Nephron (organoid): Measurements from ENCODE around the gene MYO7B.

ENCODE experiments used
- H3K27ac Mint-ChIP-seq, 3 experiments: 2 replicates each; pipeline ENCODE4 v1.8.0; 2020; ENCODE audit warnings: mixed read lengths in 3 of 3, mild to moderate bottlenecking in 2 of 3, moderate library complexity in 1 of 3
- H3K27me3 Mint-ChIP-seq: 2 replicates; pipeline ENCODE4 v1.8.0; 2021; ENCODE audit warnings: low read depth, mild to moderate bottlenecking, moderate library complexity, mixed read lengths
- H3K36me3 Mint-ChIP-seq: 2 replicates; pipeline ENCODE4 v1.8.0; 2020; ENCODE audit warnings: low read depth, mixed read lengths
- H3K4me1 Mint-ChIP-seq: 2 replicates; pipeline ENCODE4 v1.8.0; 2020; ENCODE audit warnings: mixed read lengths
- H3K4me3 Mint-ChIP-seq, 3 experiments: 2 replicates each; pipeline ENCODE4 v1.8.0; 2020; ENCODE audit warnings: mild to moderate bottlenecking in 3 of 3, mixed read lengths in 3 of 3, moderate library complexity in 2 of 3
- H3K9me3 Mint-ChIP-seq: 2 replicates; pipeline ENCODE4 v1.8.0; 2020; ENCODE audit warnings: mixed read lengths
- CTCF ChIP-seq, 3 experiments: fragments of 200-600 bp; sonication (generic); IDR thresholded peaks; one replicate each; pipeline ENCODE4 v1.5.0; 2021; ENCODE audit warnings: antibody characterized with exemption in 3 of 3; ENCODE audit not compliant: unreplicated experiment in 3 of 3

Gene MYO7B

GRCh38 chr2:127672341-127673224, 137.1 kb downstream of the MYO7B start:
- Mint-ChIP-seq H3K4me3 (peak overlapping the region; percentile 31 to 63 (median 53)), H3K27ac (no peak overlapping the region), H3K9me3 (no peaks in the 10 kb centered on the region), H3K27me3 (peaks cover 80% of the 10 kb centered on the region), H3K4me1 (peaks cover 17% of the 10 kb centered on the region), H3K36me3 (no peaks in the 10 kb centered on the region)
- no peak for TF ChIP-seq CTCF (IDR thresholded peaks at IDR 0.05; ENCODE audit: unreplicated experiment in 3 of 3)

GRCh38 chr2:127673291-127674069, 138.0 kb downstream of the MYO7B start:
- peak overlapping the region; percentile 81 to 89 (median 85) for H3K4me3 Mint-ChIP-seq

GRCh38 chr2:127674241-127675209, 139.0 kb downstream of the MYO7B start:
- no peaks in the 10 kb centered on the region for H3K36me3 Mint-ChIP-seq

More at GRCh38 chr2:127673291-127674069, 138.0 kb downstream of the MYO7B start:
- H3K27me3 Mint-ChIP-seq, result peaks cover 88% of the 10 kb centered on the region
- H3K9me3 Mint-ChIP-seq, result no peaks in the 10 kb centered on the region
- H3K27ac Mint-ChIP-seq, result no peak overlapping the region
- no peaks in the 10 kb centered on the region for H3K36me3 Mint-ChIP-seq
- peaks cover 17% of the 10 kb centered on the region for H3K4me1 Mint-ChIP-seq
- no peak for TF ChIP-seq CTCF (IDR thresholded peaks at IDR 0.05; ENCODE audit: unreplicated experiment in 3 of 3)

GRCh38 chr2:127675331-127676261, 140.1 kb downstream of the MYO7B start, which contains the start of gene LIMS2:
LIMS2 (minus strand) TSS chr2:127675530; CDS start chr2:127675024, 506 bp downstream.
- no peaks in the 10 kb centered on the region for H3K9me3 Mint-ChIP-seq
- H3K4me1 Mint-ChIP-seq, result peaks cover 17% of the 10 kb centered on the region
- H3K4me3 Mint-ChIP-seq, result peak within 1 kb of the TSS; percentile 81 to 92 (median 91)
- TF ChIP-seq CTCF (IDR thresholded peaks at IDR 0.05; ENCODE audit: unreplicated experiment in 3 of 3), result no peak
- H3K36me3 Mint-ChIP-seq, result no peaks in the 10 kb centered on the region
- peak within 1 kb of the TSS in 2 of 3 experiments; percentile 73 to 84 for H3K27ac Mint-ChIP-seq
- H3K27me3 Mint-ChIP-seq, result peaks cover 76% of the 10 kb centered on the region

More at GRCh38 chr2:127674241-127675209, 139.0 kb downstream of the MYO7B start:
- H3K27ac Mint-ChIP-seq, result no peak overlapping the region
- no peaks in the 10 kb centered on the region for H3K9me3 Mint-ChIP-seq
- H3K4me3 Mint-ChIP-seq, result peak overlapping the region; percentile 81 to 89 (median 85)
- peaks cover 17% of the 10 kb centered on the region for H3K4me1 Mint-ChIP-seq
- TF ChIP-seq CTCF (IDR thresholded peaks at IDR 0.05; ENCODE audit: unreplicated experiment in 3 of 3), result no peak
- H3K27me3 Mint-ChIP-seq, result peaks cover 83% of the 10 kb centered on the region
